GM12892 (cell line): ENCODE results near the gene ATP9B.

Experiments
- POLR2A ChIP-seq: IDR thresholded peaks from 2 replicates; pipeline ENCODE4 v1.6.1; 2011; ENCODE audit warnings: low read depth, low read length, control low read depth
- POLR2AphosphoS5 ChIP-seq: IDR thresholded peaks from 2 replicates; pipeline ENCODE4 v1.6.1; 2011; ENCODE audit warnings: low read depth, low read length, control low read depth
- TAF1 ChIP-seq: IDR thresholded peaks from 2 replicates; pipeline ENCODE4 v1.6.1; 2011; ENCODE audit warnings: low read depth, mild to moderate bottlenecking, control low read depth, low read length, borderline replicate concordance

DNA sequence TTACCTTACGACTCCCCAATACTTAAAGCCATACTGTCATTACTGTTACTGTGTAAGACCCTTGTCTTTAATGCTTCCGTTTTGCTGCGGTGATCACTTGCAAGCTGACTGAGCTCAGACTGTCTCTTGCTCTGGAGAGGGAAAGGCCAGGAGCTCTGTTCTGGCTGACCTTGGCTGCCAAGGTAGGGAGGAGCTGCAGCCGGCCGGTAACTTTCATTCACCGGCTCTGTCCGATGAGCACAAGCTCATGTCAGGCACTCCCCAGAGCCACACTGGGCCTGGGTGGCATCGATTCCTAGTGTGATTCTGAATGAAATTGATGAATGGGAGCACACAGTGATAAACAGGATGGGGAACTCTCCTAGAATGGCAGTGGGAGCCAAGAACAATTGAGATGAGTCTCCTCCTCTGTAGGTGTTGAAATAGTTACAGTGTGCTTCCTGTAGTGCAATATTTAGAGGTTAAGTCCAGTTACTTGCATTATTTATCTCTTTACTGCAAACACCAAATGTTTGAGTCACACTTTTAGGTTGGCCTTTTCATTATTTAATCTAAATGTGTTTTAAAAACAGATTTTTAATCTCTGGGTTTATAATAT, 100.9 kb downstream of the ATP9B start:
- TF ChIP-seq POLR2A (no peak), POLR2AphosphoS5 (no peak), TAF1 (no peak)
